ENCODE data around the gene MYO1B. TPM values are rescaled to one million over a fixed set of nuclear protein-coding genes. Genes with fewer than 3 reads are reported as not detected.

The MYO1B gene
- total RNA-seq, 1 donor = 177 TPM

GRCh38 chr2:191272064-191272463 is 26.9 kb downstream of the MYO1B start:
- no peak overlapping the region for H3K4me3 ChIP-seq (ENCODE audit: low read depth, low read length)
- TF ChIP-seq, protein P1, sequence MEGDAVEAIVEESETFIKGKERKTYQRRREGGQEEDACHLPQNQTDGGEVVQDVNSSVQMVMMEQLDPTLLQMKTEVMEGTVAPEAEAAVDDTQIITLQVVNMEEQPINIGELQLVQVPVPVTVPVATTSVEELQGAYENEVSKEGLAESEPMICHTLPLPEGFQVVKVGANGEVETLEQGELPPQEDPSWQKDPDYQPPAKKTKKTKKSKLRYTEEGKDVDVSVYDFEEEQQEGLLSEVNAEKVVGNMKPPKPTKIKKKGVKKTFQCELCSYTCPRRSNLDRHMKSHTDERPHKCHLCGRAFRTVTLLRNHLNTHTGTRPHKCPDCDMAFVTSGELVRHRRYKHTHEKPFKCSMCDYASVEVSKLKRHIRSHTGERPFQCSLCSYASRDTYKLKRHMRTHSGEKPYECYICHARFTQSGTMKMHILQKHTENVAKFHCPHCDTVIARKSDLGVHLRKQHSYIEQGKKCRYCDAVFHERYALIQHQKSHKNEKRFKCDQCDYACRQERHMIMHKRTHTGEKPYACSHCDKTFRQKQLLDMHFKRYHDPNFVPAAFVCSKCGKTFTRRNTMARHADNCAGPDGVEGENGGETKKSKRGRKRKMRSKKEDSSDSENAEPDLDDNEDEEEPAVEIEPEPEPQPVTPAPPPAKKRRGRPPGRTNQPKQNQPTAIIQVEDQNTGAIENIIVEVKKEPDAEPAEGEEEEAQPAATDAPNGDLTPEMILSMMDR (IDR thresholded peaks at IDR 0.05; ENCODE audit: insufficient read depth, low read depth, low read length) = no peak
- DNase-seq (ENCODE audit: low read depth) = no peak

GRCh38 chr2:191274413-191274815 is 29.2 kb downstream of the MYO1B start:
- TF ChIP-seq, protein P1 (IDR thresholded peaks at IDR 0.05; ENCODE audit: insufficient read depth, low read depth, low read length) = no peak
- H3K4me3 ChIP-seq (ENCODE audit: low read depth, low read length) = no peak overlapping the region
- DNase-seq (ENCODE audit: low read depth) = no peak

DNA sequence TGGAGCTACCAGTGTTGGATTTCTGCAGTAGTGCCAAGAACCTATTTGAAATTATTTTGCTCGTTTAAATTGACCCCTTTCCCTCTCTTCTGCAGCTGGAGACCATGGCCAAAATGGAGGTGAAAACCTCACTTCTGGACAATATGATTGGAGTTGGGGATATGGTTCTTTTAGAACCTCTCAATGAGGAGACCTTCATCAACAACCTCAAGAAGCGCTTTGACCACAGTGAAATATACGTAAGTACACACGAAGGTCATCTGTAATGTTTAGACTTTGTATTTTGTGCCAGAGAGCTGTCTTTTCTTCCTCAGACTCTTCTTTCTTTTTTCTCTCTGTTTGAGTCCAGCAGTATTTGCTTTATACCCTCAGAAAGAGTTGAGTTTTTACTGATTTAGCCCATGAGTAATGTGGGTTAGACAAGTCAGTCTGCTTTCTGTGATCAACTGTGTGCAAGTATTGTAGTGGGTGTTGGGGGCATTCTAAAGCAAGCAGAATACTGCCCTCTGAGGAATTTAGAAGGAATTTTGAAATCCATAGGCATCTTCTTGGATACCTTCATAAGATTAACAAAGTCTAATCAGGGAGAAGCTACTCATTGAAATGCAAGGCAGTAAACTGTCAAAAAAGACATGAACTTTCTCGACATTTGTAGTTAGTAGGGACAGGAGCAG is 31.7 kb downstream of the MYO1B start:
- H3K4me3 ChIP-seq (ENCODE audit: low read depth, low read length) = no peak overlapping the region
- TF ChIP-seq, protein P1 (IDR thresholded peaks at IDR 0.05; ENCODE audit: insufficient read depth, low read depth, low read length) = no peak
- DNase-seq (ENCODE audit: low read depth) = no peak

- no peak for DNase-seq (ENCODE audit: low read depth)
- no peak overlapping the region for H3K4me3 ChIP-seq (ENCODE audit: low read depth, low read length)
- TF ChIP-seq, protein P1 (IDR thresholded peaks at IDR 0.05; ENCODE audit: insufficient read depth, low read depth, low read length) = no peak
These were observed 35.1 kb downstream of the MYO1B start for GRCh38 chr2:191280290-191280689.

DNA sequence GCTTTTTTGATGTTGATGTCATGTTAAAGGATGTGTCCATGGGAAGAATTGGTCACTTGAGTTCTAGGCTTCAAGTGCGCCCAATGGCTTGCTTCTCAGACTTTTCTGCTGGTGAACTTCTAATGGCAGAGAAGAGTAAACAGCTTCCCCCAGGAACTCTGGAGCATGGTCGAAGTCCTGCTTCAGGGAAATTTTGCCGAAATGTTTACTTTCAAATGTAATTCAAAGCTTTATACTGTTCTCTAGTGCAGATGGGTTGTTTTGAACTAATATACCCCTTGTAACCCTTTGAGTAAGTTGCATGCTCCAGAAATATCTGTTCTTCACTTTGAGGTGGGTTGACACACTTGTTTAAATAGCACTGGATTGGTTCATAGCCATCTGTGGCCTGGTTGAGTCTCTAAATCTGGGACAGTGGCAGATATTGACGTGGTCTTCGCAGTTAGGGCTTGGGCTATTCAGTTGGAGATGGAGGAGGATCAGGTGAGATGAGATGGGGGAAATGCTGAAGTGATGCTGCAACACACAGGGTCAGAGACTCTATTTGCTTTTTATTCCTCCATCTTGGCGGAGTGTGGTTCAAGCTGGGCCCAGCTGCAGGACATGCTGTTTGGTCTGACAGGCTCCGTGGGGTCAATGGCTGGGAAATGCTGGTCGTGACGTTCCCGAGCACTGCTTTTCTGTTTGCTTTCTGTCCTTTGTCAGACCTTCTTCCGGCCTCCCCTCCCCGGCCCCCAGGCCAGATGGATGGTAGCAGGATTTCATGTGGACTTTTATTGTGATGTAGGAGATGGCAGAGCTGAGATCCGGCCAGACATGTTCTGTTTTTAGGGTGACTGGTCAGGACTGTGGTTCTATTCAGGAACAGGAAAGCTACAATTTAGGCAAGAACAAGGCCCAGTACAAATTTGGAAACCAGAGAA is 35.9 kb downstream of the MYO1B start:
- H3K4me3 ChIP-seq (ENCODE audit: low read depth, low read length) = no peak overlapping the region
- no peak for DNase-seq (ENCODE audit: low read depth)
- TF ChIP-seq, protein P1 (IDR thresholded peaks at IDR 0.05; ENCODE audit: insufficient read depth, low read depth, low read length) = no peak

DNA sequence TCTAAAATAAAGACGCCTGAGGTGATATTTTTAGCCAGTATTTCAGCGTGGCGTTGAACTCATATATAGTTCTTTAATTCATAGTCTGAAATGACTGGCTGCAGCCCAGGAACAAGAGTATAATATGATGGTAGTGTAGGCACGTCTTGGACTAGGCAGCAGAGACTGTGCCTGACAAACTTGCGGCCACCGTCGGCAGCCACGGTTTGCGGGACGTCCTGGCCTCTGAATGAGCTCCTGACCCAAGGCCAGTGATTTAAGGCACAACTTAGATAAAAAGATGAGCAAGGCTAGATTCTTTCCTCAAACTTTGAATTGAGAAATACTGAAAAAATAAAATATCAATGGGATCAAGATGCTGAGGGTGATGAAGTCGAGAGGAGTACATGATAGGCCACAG is 40.0 kb downstream of the MYO1B start:
- no peak for DNase-seq (ENCODE audit: low read depth)
- H3K4me3 ChIP-seq (ENCODE audit: low read depth, low read length) = no peak overlapping the region
- TF ChIP-seq, protein P1 (IDR thresholded peaks at IDR 0.05; ENCODE audit: insufficient read depth, low read depth, low read length) = no peak
